Mucosa of descending colon (tissue), 3 donors: Measurements from ENCODE around the gene SLC2A13. TPM values are rescaled to one million over a fixed set of nuclear protein-coding genes. Genes with fewer than 3 reads are reported as not detected.

Experiments
- ATAC-seq: fragments of 200-7000 bp; cut with Tn5 transposase; one replicate; pipeline ENCODE4 v1.9.1; 2020; ENCODE audit warnings: mild to moderate bottlenecking, moderate library complexity
- DNase-seq, 3 donors: peaks; one replicate each; pipeline ENCODE4 v3.0.0-alpha.2; 2020
- H3K36me3 ChIP-seq: fragments of 200-600 bp; one replicate; pipeline ENCODE4 v1.8.0; 2021; ENCODE audit warnings: low read depth, mild to moderate bottlenecking
- H3K4me1 ChIP-seq: fragments of 200-600 bp; one replicate; pipeline ENCODE4 v1.8.0; 2021; ENCODE audit warnings: low read depth, mild to moderate bottlenecking
- H3K4me3 ChIP-seq: fragments of 200-600 bp; one replicate; pipeline ENCODE4 v1.8.0; 2021; ENCODE audit warnings: mild to moderate bottlenecking
- H3K9me3 ChIP-seq: fragments of 200-600 bp; one replicate; pipeline ENCODE4 v1.8.0; 2021; ENCODE audit warnings: mild to moderate bottlenecking
- CTCF ChIP-seq: fragments of 200-600 bp; IDR thresholded peaks from one replicate; pipeline ENCODE4 v1.8.0; 2022; ENCODE audit warnings: antibody characterized with exemption, mild to moderate bottlenecking
- intact Hi-C, 2 donors: fragments of 100-400 bp; cut with DNase I in 1 of 2; cut with micrococcal nuclease in 1 of 2; formaldehyde crosslinking; loops; one replicate each; pipeline versions ENCODE4 v1.11.0 to v1.11.1; 2022; cut with DNase I, micrococcal nuclease
- total RNA-seq, 3 donors: library from RNA; stranded (reverse); fragmentation: NEBNext Ultra II Directional in 2 of 3; extraction: Animal tissue kit (Norgen Biotek cat#: 25700) in 2 of 3; gene quantifications; one replicate each; pipeline versions ENCODE4 v1.2.1 to v1.2.4, GENCODE V29; 2021 to 2023
- donor health status: DM: no; HTN: no; CAD: no; lungs with moderate emphysema.
- donor health status: DM: no; HTN: no; CAD: no.
- donor health status: DM: no; HTN: yes; CAD: no.

SLC2A13 gene
- total RNA-seq, 3 donors from 2014 or later = 25.0 to 41.8 (median 34.1) TPM

- H3K4me1 ChIP-seq = no peaks in the 10 kb centered on the region
- no peak for TF ChIP-seq CTCF
- intact Hi-C loops = no loop called here
- ATAC-seq (peak; percentile 28), DNase-seq (peak in 1 of 3 donors; percentile 12)
- no peaks in the 10 kb centered on the region for H3K9me3 ChIP-seq
- no peaks in the 10 kb centered on the region for H3K36me3 ChIP-seq
- no peak overlapping the region for H3K4me3 ChIP-seq
Observed at GRCh38 chr12:39937119-39937518, 168.8 kb downstream of the SLC2A13 start.

- ATAC-seq (peak; percentile 87), DNase-seq (peak in 1 of 3 donors; percentile 21)
- Histone ChIP-seq H3K4me1 (no peaks in the 10 kb centered on the region), H3K36me3 (no peaks in the 10 kb centered on the region), H3K9me3 (no peaks in the 10 kb centered on the region), H3K4me3 (no peak overlapping the region)
- intact Hi-C loops = no loop called here
- TF ChIP-seq CTCF = no peak
Observed at GRCh38 chr12:39935839-39936238, 170.0 kb downstream of the SLC2A13 start.

- TF ChIP-seq CTCF = no peak
- no peak for DNase-seq
- Histone ChIP-seq H3K36me3 (no peaks in the 10 kb centered on the region), H3K4me3 (no peak overlapping the region), H3K9me3 (no peaks in the 10 kb centered on the region), H3K4me1 (no peaks in the 10 kb centered on the region)
- peak; percentile 62 for ATAC-seq
- intact Hi-C loops = no loop called here
Observed at GRCh38 chr12:39935275-39935674, 170.6 kb downstream of the SLC2A13 start.

- TF ChIP-seq CTCF = no peak
- DNase-seq (no peak), ATAC-seq (no peak)
Observed at GRCh38 chr12:39931857-39932256, 174.0 kb downstream of the SLC2A13 start.

GRCh38 chr12:39931231-39931630, 174.7 kb downstream of the SLC2A13 start:
- intact Hi-C loops = no loop called here
- Histone ChIP-seq H3K4me3 (no peak overlapping the region), H3K36me3 (no peaks in the 10 kb centered on the region), H3K4me1 (no peaks in the 10 kb centered on the region), H3K9me3 (no peaks in the 10 kb centered on the region)
- no peak for TF ChIP-seq CTCF
- DNase-seq = peak; percentile 45 to 51 (median 48)
- peak; percentile 70 for ATAC-seq

More at GRCh38 chr12:39931857-39932256, 174.0 kb downstream of the SLC2A13 start:
- Histone ChIP-seq H3K4me1 (no peaks in the 10 kb centered on the region), H3K36me3 (no peaks in the 10 kb centered on the region), H3K4me3 (no peak overlapping the region), H3K9me3 (no peaks in the 10 kb centered on the region)
- intact Hi-C loops = no loop called here

GRCh38 chr12:39930101-39930500, 175.8 kb downstream of the SLC2A13 start:
- ATAC-seq = no peak

More at GRCh38 chr12:39930101-39930500, 175.8 kb downstream of the SLC2A13 start:
- intact Hi-C loops = no loop called here
- DNase-seq = no peak
- Histone ChIP-seq H3K9me3 (no peaks in the 10 kb centered on the region), H3K4me1 (no peaks in the 10 kb centered on the region), H3K36me3 (no peaks in the 10 kb centered on the region), H3K4me3 (no peak overlapping the region)
- no peak for TF ChIP-seq CTCF
